ENCODE results near the gene NDUFS2.
"Not testable (repeated sequence)": the region's sequence is repeated elsewhere in the genome, so short reads cannot be mapped to it uniquely, and the experiment has no call there.

The NDUFS2 gene

GRCh38 chr1:161217831-161218230 is 15.7 kb downstream of the NDUFS2 start:
- H3K27me3 ChIP-seq (ENCODE audit: control insufficient read depth, insufficient read depth, low read length): no peaks in the 10 kb centered on the region
- no peak overlapping the region for H3K9ac ChIP-seq (ENCODE audit: low read depth, low read length)
- H3K4me1 ChIP-seq (ENCODE audit: control insufficient read depth, insufficient read depth, low read length): peaks cover 16% of the 10 kb centered on the region
- H3K9me3 ChIP-seq (ENCODE audit: control insufficient read depth, insufficient read depth, low read length): no peaks in the 10 kb centered on the region
- H3K4me3 ChIP-seq (ENCODE audit: low read depth, low read length): no peak overlapping the region
- peaks cover 15% of the 10 kb centered on the region for H3K36me3 ChIP-seq (ENCODE audit: control insufficient read depth, insufficient read depth, low read length)

GRCh38 chr1:161218301-161219077 is 16.3 kb downstream of the NDUFS2 start:
- no peaks in the 10 kb centered on the region for H3K9me3 ChIP-seq (ENCODE audit: control insufficient read depth, insufficient read depth, low read length)
- peaks cover 10% of the 10 kb centered on the region for H3K36me3 ChIP-seq (ENCODE audit: control insufficient read depth, insufficient read depth, low read length)
- peaks cover 16% of the 10 kb centered on the region for H3K4me1 ChIP-seq (ENCODE audit: control insufficient read depth, insufficient read depth, low read length)
- no peak overlapping the region for H3K9ac ChIP-seq (ENCODE audit: low read depth, low read length)
- no peaks in the 10 kb centered on the region for H3K27me3 ChIP-seq (ENCODE audit: control insufficient read depth, insufficient read depth, low read length)
- no peak overlapping the region for H3K4me3 ChIP-seq (ENCODE audit: low read depth, low read length)

GRCh38 chr1:161219078-161219892 is 17.1 kb downstream of the NDUFS2 start:
- no peaks in the 10 kb centered on the region for H3K27me3 ChIP-seq (ENCODE audit: control insufficient read depth, insufficient read depth, low read length)
- H3K4me3 ChIP-seq (ENCODE audit: low read depth, low read length): no peak overlapping the region
- no peaks in the 10 kb centered on the region for H3K9me3 ChIP-seq (ENCODE audit: control insufficient read depth, insufficient read depth, low read length)
- no peak overlapping the region for H3K9ac ChIP-seq (ENCODE audit: low read depth, low read length)
- H3K36me3 ChIP-seq (ENCODE audit: control insufficient read depth, insufficient read depth, low read length): peaks cover 2% of the 10 kb centered on the region
- H3K4me1 ChIP-seq (ENCODE audit: control insufficient read depth, insufficient read depth, low read length): peaks cover 16% of the 10 kb centered on the region

- peaks cover 18% of the 10 kb centered on the region for H3K4me1 ChIP-seq (ENCODE audit: control insufficient read depth, insufficient read depth, low read length)
- no peak overlapping the region for H3K4me3 ChIP-seq (ENCODE audit: low read depth, low read length)
- no peak overlapping the region for H3K9ac ChIP-seq (ENCODE audit: low read depth, low read length)
- H3K27me3 ChIP-seq (ENCODE audit: control insufficient read depth, insufficient read depth, low read length): no peaks in the 10 kb centered on the region
- H3K36me3 ChIP-seq (ENCODE audit: control insufficient read depth, insufficient read depth, low read length): no peaks in the 10 kb centered on the region
- H3K9me3 ChIP-seq (ENCODE audit: control insufficient read depth, insufficient read depth, low read length): no peaks in the 10 kb centered on the region
Observed at GRCh38 chr1:161220002-161220401, 17.8 kb downstream of the NDUFS2 start.

GRCh38 chr1:161222175-161223019 is 20.2 kb downstream of the NDUFS2 start:
- H3K27me3 ChIP-seq (ENCODE audit: control insufficient read depth, insufficient read depth, low read length): no peaks in the 10 kb centered on the region
- H3K36me3 ChIP-seq (ENCODE audit: control insufficient read depth, insufficient read depth, low read length): no peaks in the 10 kb centered on the region
- H3K9me3 ChIP-seq (ENCODE audit: control insufficient read depth, insufficient read depth, low read length): no peaks in the 10 kb centered on the region
- no peak overlapping the region for H3K4me3 ChIP-seq (ENCODE audit: low read depth, low read length)
- H3K4me1 ChIP-seq (ENCODE audit: control insufficient read depth, insufficient read depth, low read length): peaks cover 21% of the 10 kb centered on the region
- no peak overlapping the region for H3K9ac ChIP-seq (ENCODE audit: low read depth, low read length)

GRCh38 chr1:161223805-161224694 is 21.9 kb downstream of the NDUFS2 start:
- no peak overlapping the region for H3K9ac ChIP-seq (ENCODE audit: low read depth, low read length)
- H3K4me1 ChIP-seq (ENCODE audit: control insufficient read depth, insufficient read depth, low read length): peaks cover 11% of the 10 kb centered on the region
- no peak overlapping the region for H3K4me3 ChIP-seq (ENCODE audit: low read depth, low read length)
- H3K9me3 ChIP-seq (ENCODE audit: control insufficient read depth, insufficient read depth, low read length): no peaks in the 10 kb centered on the region
- H3K27me3 ChIP-seq (ENCODE audit: control insufficient read depth, insufficient read depth, low read length): no peaks in the 10 kb centered on the region
- peaks cover 10% of the 10 kb centered on the region for H3K36me3 ChIP-seq (ENCODE audit: control insufficient read depth, insufficient read depth, low read length)

GRCh38 chr1:161224695-161225087 is 22.5 kb downstream of the NDUFS2 start:
- not testable (repeated sequence) for H3K4me3 ChIP-seq (ENCODE audit: low read depth, low read length); H3K27me3 ChIP-seq (ENCODE audit: control insufficient read depth, insufficient read depth, low read length); H3K9ac ChIP-seq (ENCODE audit: low read depth, low read length); H3K4me1 ChIP-seq (ENCODE audit: control insufficient read depth, insufficient read depth, low read length); H3K9me3 ChIP-seq (ENCODE audit: control insufficient read depth, insufficient read depth, low read length)
- peaks cover 16% of the 10 kb centered on the region for H3K36me3 ChIP-seq (ENCODE audit: control insufficient read depth, insufficient read depth, low read length)

- no peak overlapping the region for H3K9ac ChIP-seq (ENCODE audit: low read depth, low read length)
Observed at GRCh38 chr1:161225178-161225533, 23.0 kb downstream of the NDUFS2 start.

GRCh38 chr1:161225534-161226319 is 23.6 kb downstream of the NDUFS2 start, which contains the start of gene TOMM40L:
TSS of gene TOMM40L (plus strand) at chr1:161226060. CDS start at chr1:161226490, 430 bp downstream.
- Histone ChIP-seq H3K36me3 (ENCODE audit: control insufficient read depth, insufficient read depth, low read length) (peaks cover 26% of the 10 kb centered on the region), H3K4me3 (ENCODE audit: low read depth, low read length) (peak within 1 kb of the TSS; percentile 97), H3K9ac (ENCODE audit: low read depth, low read length) (peak within 1 kb of the TSS; percentile 81), H3K4me1 (ENCODE audit: control insufficient read depth, insufficient read depth, low read length) (peaks cover 9% of the 10 kb centered on the region), H3K27me3 (ENCODE audit: control insufficient read depth, insufficient read depth, low read length) (no peaks in the 10 kb centered on the region), H3K9me3 (ENCODE audit: control insufficient read depth, insufficient read depth, low read length) (no peaks in the 10 kb centered on the region)

More at GRCh38 chr1:161225178-161225533, 23.0 kb downstream of the NDUFS2 start:
- peaks cover 21% of the 10 kb centered on the region for H3K36me3 ChIP-seq (ENCODE audit: control insufficient read depth, insufficient read depth, low read length)
- no peaks in the 10 kb centered on the region for H3K27me3 ChIP-seq (ENCODE audit: control insufficient read depth, insufficient read depth, low read length)
- peaks cover 9% of the 10 kb centered on the region for H3K4me1 ChIP-seq (ENCODE audit: control insufficient read depth, insufficient read depth, low read length)
- no peak overlapping the region for H3K4me3 ChIP-seq (ENCODE audit: low read depth, low read length)
- no peaks in the 10 kb centered on the region for H3K9me3 ChIP-seq (ENCODE audit: control insufficient read depth, insufficient read depth, low read length)

- Histone ChIP-seq H3K4me3 (ENCODE audit: low read depth, low read length) (peak overlapping the region; percentile 97), H3K9me3 (ENCODE audit: control insufficient read depth, insufficient read depth, low read length) (no peaks in the 10 kb centered on the region), H3K27me3 (ENCODE audit: control insufficient read depth, insufficient read depth, low read length) (no peaks in the 10 kb centered on the region), H3K36me3 (ENCODE audit: control insufficient read depth, insufficient read depth, low read length) (peaks cover 26% of the 10 kb centered on the region), H3K9ac (ENCODE audit: low read depth, low read length) (peak overlapping the region; percentile 81), H3K4me1 (ENCODE audit: control insufficient read depth, insufficient read depth, low read length) (peaks cover 9% of the 10 kb centered on the region)
Observed at GRCh38 chr1:161226320-161226711, 24.1 kb downstream of the NDUFS2 start.
